GM23338 (cell line): ENCODE measurements around the gene SMARCC1. TPM values are rescaled to one million over a fixed set of nuclear protein-coding genes. Genes with fewer than 3 reads are reported as not detected.
"Not testable (repeated sequence)": the region's sequence is repeated elsewhere in the genome, so short reads cannot be mapped to it uniquely, and the experiment has no call there.

ENCODE experiments used
- ATAC-seq: fragments of 200-7000 bp; cut with Tn5 transposase; 3 replicates; pipeline ENCODE4 v1.9.1; 2020
- DNase-seq: peaks from one replicate; pipeline ENCODE4 v3.0.0-alpha.2; 2015; ENCODE audit warnings: low spot score
- H2AFZ ChIP-seq: fragments of 200-600 bp; sonication (generic); 2 replicates; pipeline ENCODE4 v1.8.0; 2016; ENCODE audit warnings: antibody characterized with exemption, mild to moderate bottlenecking, moderate library complexity
- H3F3A ChIP-seq: fragments of 200-600 bp; sonication (generic); replicated peaks from 2 replicates; pipeline ENCODE4 v1.8.0; 2017; ENCODE audit warnings: antibody characterized with exemption, mixed run types, low read depth
- H3K27ac ChIP-seq: fragments of 200-600 bp; sonication (generic); 2 replicates; pipeline ENCODE4 v1.6.1; 2016; ENCODE audit warnings: low read depth
- H3K27me3 ChIP-seq: fragments of 200-600 bp; sonication (generic); 2 replicates; pipeline ENCODE4 v1.8.0; 2016; ENCODE audit warnings: mild to moderate bottlenecking, mixed run types, moderate library complexity; ENCODE audit not compliant: insufficient read depth
- H3K36me3 ChIP-seq: fragments of 200-600 bp; sonication (generic); 2 replicates; pipeline ENCODE4 v1.8.0; 2016; ENCODE audit warnings: mild to moderate bottlenecking; ENCODE audit not compliant: insufficient read depth
- H3K4me1 ChIP-seq: fragments of 200-600 bp; sonication (generic); 2 replicates; pipeline ENCODE4 v1.8.0; 2016; ENCODE audit warnings: mild to moderate bottlenecking, moderate library complexity; ENCODE audit not compliant: insufficient read depth
- H3K4me2 ChIP-seq: fragments of 200-600 bp; sonication (generic); 2 replicates; pipeline ENCODE4 v1.7.1; 2017; ENCODE audit warnings: mixed run types
- H3K4me3 ChIP-seq: fragments of 200-600 bp; sonication (generic); 2 replicates; pipeline ENCODE4 v1.6.1; 2016; ENCODE audit warnings: mixed run types
- H3K79me2 ChIP-seq: fragments of 200-600 bp; sonication (generic); replicated peaks from 2 replicates; pipeline ENCODE4 v1.8.0; 2017; ENCODE audit warnings: mild to moderate bottlenecking; ENCODE audit not compliant: insufficient read depth
- H3K9me2 ChIP-seq: fragments of 200-600 bp; sonication (generic); 2 replicates; pipeline ENCODE4 v1.8.0; 2017; ENCODE audit not compliant: insufficient read depth
- H4K20me1 ChIP-seq: fragments of 200-600 bp; sonication (generic); replicated peaks from 2 replicates; pipeline ENCODE4 v1.8.0; 2017; ENCODE audit warnings: mild to moderate bottlenecking; ENCODE audit not compliant: insufficient read depth
- H3K27ac Mint-ChIP-seq: 2 replicates; pipeline ENCODE4 v1.8.0; 2020; ENCODE audit warnings: inconsistent platforms, mild to moderate bottlenecking, moderate library complexity, mixed read lengths
- H3K27me3 Mint-ChIP-seq: 3 replicates; pipeline ENCODE4 v1.8.0; 2022; ENCODE audit warnings: low read depth, mild to moderate bottlenecking, moderate library complexity, mixed read lengths, inconsistent platforms; ENCODE audit not compliant: insufficient read depth, poor library complexity
- H3K36me3 Mint-ChIP-seq: 3 replicates; pipeline ENCODE4 v1.8.0; 2021; ENCODE audit warnings: low read depth, mild to moderate bottlenecking, inconsistent platforms, moderate library complexity, mixed read lengths
- H3K4me1 Mint-ChIP-seq: 3 replicates; pipeline ENCODE4 v1.8.0; 2020; ENCODE audit warnings: mild to moderate bottlenecking, inconsistent platforms, mixed read lengths
- H3K4me3 Mint-ChIP-seq: 3 replicates; pipeline ENCODE4 v1.8.0; 2021; ENCODE audit warnings: moderate library complexity, mild to moderate bottlenecking, inconsistent platforms, mixed read lengths
- H3K9me3 Mint-ChIP-seq: 3 replicates; pipeline ENCODE4 v1.8.0; 2020; ENCODE audit warnings: moderate library complexity, mild to moderate bottlenecking, inconsistent platforms, mixed read lengths
- CREB1 ChIP-seq: fragments of 250-450 bp; sonication (Bioruptor Pico); IDR thresholded peaks from 2 replicates; pipeline ENCODE4 v1.5.0; 2020; ENCODE audit warnings: low read depth, mild to moderate bottlenecking, moderate library complexity
- CTCF ChIP-seq, 2 experiments: fragments of 200-600 bp in 1 of 2; sonication (generic) in 1 of 2; conservative IDR thresholded peaks; 2 replicates each; pipeline versions ENCODE4 v1.5.1 to v1.6.1; 2016 to 2017; ENCODE audit warnings: antibody characterized with exemption in 2 of 2, low read depth in 2 of 2, mild to moderate bottlenecking in 2 of 2, moderate library complexity in 1 of 2
- EZH2 ChIP-seq: fragments of 200-600 bp; sonication (generic); IDR thresholded peaks from one replicate; pipeline ENCODE4 v1.8.0; 2017; ENCODE audit warnings: antibody characterized with exemption, mild to moderate bottlenecking, low read depth; ENCODE audit not compliant: unreplicated experiment
- EZH2phosphoT487 ChIP-seq: fragments of 200-600 bp; sonication (generic); IDR thresholded peaks from one replicate; pipeline ENCODE4 v1.8.1; 2018; ENCODE audit warnings: antibody characterized with exemption; ENCODE audit not compliant: unreplicated experiment
- JUNB ChIP-seq: IDR thresholded peaks from one replicate; pipeline ENCODE4 v1.6.1; 2016; ENCODE audit warnings: antibody characterized with exemption; ENCODE audit not compliant: unreplicated experiment
- NANOG ChIP-seq: IDR thresholded peaks from 2 replicates; pipeline ENCODE4 v1.6.1; 2016; ENCODE audit warnings: antibody characterized with exemption, borderline replicate concordance
- REST ChIP-seq: IDR thresholded peaks from one replicate; pipeline ENCODE4 v1.6.1; 2018; ENCODE audit warnings: antibody characterized with exemption; ENCODE audit not compliant: unreplicated experiment
- ZNF331 ChIP-seq: fragments of 250-450 bp; sonication (Bioruptor Pico); IDR thresholded peaks from 2 replicates; pipeline ENCODE4 v1.5.0; 2020; ENCODE audit warnings: low read depth, mild to moderate bottlenecking, moderate library complexity
- polyA plus RNA-seq: library from polyadenylated mRNA; unstranded; fragments of >200 nt; fragmentation: Nextera tagmentation; extraction: Ambion mirVana; gene quantifications from 2 replicates; pipeline ENCODE4 v1.2.1, GENCODE V29; 2016
- total RNA-seq: library from RNA; depleted of rRNA; stranded (reverse); fragments of >200 nt; shearing (Covaris generic); gene quantifications from 2 replicates; pipeline ENCODE4 v1.2.3, GENCODE V29; 2014
- TF ChIP-seq, protein P1 (sequence below): IDR thresholded peaks from 2 replicates; pipeline ENCODE4 v1.6.1; 2016; ENCODE audit warnings: antibody characterized with exemption

Gene SMARCC1
- total and polyA plus RNA-seq, 2 experiments from 2014 or later = 105 to 171 TPM

DNA sequence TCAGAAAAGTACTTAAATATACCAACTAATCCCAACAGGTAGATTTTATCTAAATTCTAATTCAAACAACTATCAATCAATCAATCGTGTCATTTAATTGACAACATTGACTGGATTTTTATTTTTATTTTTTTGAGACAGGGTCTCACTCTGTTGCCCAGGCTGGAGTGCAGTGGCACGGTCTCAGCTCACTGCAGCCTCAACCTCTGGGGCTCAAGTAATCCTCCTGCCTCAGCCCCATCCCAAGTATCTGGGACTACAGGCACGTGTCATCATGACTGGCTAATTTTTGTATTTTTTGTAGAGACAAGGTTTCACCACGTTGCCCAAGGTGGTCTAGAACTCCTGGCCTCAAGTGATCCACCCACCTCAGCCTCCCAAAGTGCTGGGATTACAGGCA is 64.2 kb downstream of the SMARCC1 start:
- H3K27me3 Mint-ChIP-seq, H3K9me3 Mint-ChIP-seq, H3K4me3 ChIP-seq, H3K4me1 Mint-ChIP-seq, H3K4me1 ChIP-seq, ATAC-seq, H3K27me3 ChIP-seq, H3K4me2 ChIP-seq, H3K9me2 ChIP-seq, H2AFZ ChIP-seq, DNase-seq, H3K27ac Mint-ChIP-seq, H3K4me3 Mint-ChIP-seq: not testable (repeated sequence)
- H3K27ac ChIP-seq = peak overlapping the region; percentile 59; the same call in 1 of the 2 replicates
- H3F3A ChIP-seq = peaks cover 26% of the 10 kb centered on the region
- H3K79me2 ChIP-seq = peaks cover 67% of the 10 kb centered on the region
- peaks cover 55% of the 10 kb centered on the region for H3K36me3 ChIP-seq
- H4K20me1 ChIP-seq = peaks cover 41% of the 10 kb centered on the region
- H3K36me3 Mint-ChIP-seq = peaks cover 81% of the 10 kb centered on the region

- peaks cover 35% of the 10 kb centered on the region for H4K20me1 ChIP-seq
These were observed 65.0 kb downstream of the SMARCC1 start for GRCh38 chr3:47716656-47717055.

GRCh38 chr3:47715928-47716327 is 65.8 kb downstream of the SMARCC1 start:
- Mint-ChIP-seq H3K36me3 (peaks cover 84% of the 10 kb centered on the region), H3K27me3 (peaks cover 2% of the 10 kb centered on the region), H3K27ac (no peak overlapping the region), H3K4me3 (no peak overlapping the region), H3K9me3 (no peaks in the 10 kb centered on the region), H3K4me1 (no peaks in the 10 kb centered on the region)
- H3K4me2 ChIP-seq = no peak overlapping the region
- no peak overlapping the region for H3K4me3 ChIP-seq
- H3K27me3 ChIP-seq = no peaks in the 10 kb centered on the region
- H3K79me2 ChIP-seq = peaks cover 69% of the 10 kb centered on the region
- DNase-seq = no peak
- peak overlapping the region; percentile 68 for H3K27ac ChIP-seq
- H3K9me2 ChIP-seq = no peaks in the 10 kb centered on the region
- no peak for ATAC-seq
- peaks cover 35% of the 10 kb centered on the region for H4K20me1 ChIP-seq
- peaks cover 19% of the 10 kb centered on the region for H3F3A ChIP-seq
- H3K4me1 ChIP-seq = no peaks in the 10 kb centered on the region
- H3K36me3 ChIP-seq = peaks cover 67% of the 10 kb centered on the region
- H2AFZ ChIP-seq = no peak overlapping the region
- TF ChIP-seq REST = no peak
- no peak for TF ChIP-seq ZNF331 (CRISPR knock-in tag)
- TF ChIP-seq EZH2phosphoT487 = no peak
- TF ChIP-seq JUNB = no peak
- TF ChIP-seq EZH2 = no peak
- no peak for TF ChIP-seq NANOG
- no peak for TF ChIP-seq CTCF (conservative IDR thresholded peaks at IDR 0.05; ENCODE audit: low read depth in 2 of 2)

More at GRCh38 chr3:47716656-47717055, 65.0 kb downstream of the SMARCC1 start:
- H3K27me3 Mint-ChIP-seq = peaks cover 2% of the 10 kb centered on the region
- no peak for TF ChIP-seq NANOG
- no peak for TF ChIP-seq EZH2
- TF ChIP-seq, protein P1, sequence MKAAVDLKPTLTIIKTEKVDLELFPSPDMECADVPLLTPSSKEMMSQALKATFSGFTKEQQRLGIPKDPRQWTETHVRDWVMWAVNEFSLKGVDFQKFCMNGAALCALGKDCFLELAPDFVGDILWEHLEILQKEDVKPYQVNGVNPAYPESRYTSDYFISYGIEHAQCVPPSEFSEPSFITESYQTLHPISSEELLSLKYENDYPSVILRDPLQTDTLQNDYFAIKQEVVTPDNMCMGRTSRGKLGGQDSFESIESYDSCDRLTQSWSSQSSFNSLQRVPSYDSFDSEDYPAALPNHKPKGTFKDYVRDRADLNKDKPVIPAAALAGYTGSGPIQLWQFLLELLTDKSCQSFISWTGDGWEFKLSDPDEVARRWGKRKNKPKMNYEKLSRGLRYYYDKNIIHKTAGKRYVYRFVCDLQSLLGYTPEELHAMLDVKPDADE = no peak
- TF ChIP-seq CREB1 (CRISPR knock-in tag) = no peak
- TF ChIP-seq EZH2phosphoT487 = no peak
- ATAC-seq (no peak), DNase-seq (no peak)
- Histone ChIP-seq H2AFZ (no peak overlapping the region), H3K27me3 (no peaks in the 10 kb centered on the region), H3K4me3 (no peak overlapping the region), H3K4me1 (no peaks in the 10 kb centered on the region), H3K9me2 (no peaks in the 10 kb centered on the region), H3F3A (peaks cover 23% of the 10 kb centered on the region), H3K36me3 (peaks cover 63% of the 10 kb centered on the region), H3K79me2 (peaks cover 69% of the 10 kb centered on the region), H3K27ac (0 out of 2 replicates have a peak overlapping the region, but pooled peaks have one; percentile 7), H3K4me2 (no peak overlapping the region)
- H3K27ac Mint-ChIP-seq = no peak overlapping the region
- no peak overlapping the region for H3K4me3 Mint-ChIP-seq
- no peaks in the 10 kb centered on the region for H3K9me3 Mint-ChIP-seq
- H3K4me1 Mint-ChIP-seq = no peaks in the 10 kb centered on the region
- peaks cover 82% of the 10 kb centered on the region for H3K36me3 Mint-ChIP-seq
